GM18519 (cell line): ENCODE results near the gene OGA.

Experiments
- ATAC-seq: cut with Tn5 transposase; IDR thresholded peaks from one replicate; pipeline ENCODE4 v1.9.1; 2021; ENCODE audit warnings: mild to moderate bottlenecking, moderate library complexity; ENCODE audit not compliant: unreplicated experiment, low FRiP score

Gene OGA

DNA sequence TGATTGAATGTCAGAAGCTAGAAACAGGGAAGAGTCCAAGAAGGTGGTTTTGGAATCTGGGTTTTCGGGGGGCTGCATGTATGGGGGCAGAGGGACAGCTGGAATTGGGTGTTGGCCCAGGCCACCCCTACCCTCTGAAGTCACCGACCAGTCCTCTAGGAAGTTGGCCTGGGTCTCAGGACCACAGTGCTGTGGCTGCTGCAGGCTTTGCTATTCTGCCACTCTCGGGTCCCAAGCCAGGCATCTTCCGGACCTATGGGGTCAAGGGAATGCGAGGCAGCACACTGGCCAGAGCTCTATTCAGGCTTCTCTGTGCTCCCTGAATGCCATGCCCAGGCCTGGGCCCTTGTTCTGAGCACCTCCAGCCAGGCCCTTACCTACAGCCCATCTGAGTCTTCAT, 55.5 kb downstream of the OGA start:
- ATAC-seq = no peak

DNA sequence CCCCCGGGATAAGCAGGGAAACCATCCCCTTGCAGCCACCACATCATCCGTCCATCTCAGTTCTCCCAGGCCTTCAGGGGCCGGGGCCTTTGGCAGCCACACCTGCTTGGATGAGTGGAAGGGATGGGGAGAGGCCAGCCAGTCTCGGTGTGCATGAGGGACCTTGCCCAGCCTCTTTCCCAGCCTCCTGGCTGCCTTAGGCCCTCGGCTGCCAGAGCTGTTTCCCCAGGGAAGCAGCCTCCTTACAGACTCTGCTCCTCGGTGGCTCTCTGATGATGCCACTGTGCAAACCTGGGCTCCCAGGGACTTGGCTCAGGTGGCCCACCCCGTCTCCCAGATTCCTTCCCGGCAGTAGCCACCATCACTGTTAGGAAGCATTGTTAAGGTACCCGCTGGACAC, 57.0 kb downstream of the OGA start:
- no peak for ATAC-seq

DNA sequence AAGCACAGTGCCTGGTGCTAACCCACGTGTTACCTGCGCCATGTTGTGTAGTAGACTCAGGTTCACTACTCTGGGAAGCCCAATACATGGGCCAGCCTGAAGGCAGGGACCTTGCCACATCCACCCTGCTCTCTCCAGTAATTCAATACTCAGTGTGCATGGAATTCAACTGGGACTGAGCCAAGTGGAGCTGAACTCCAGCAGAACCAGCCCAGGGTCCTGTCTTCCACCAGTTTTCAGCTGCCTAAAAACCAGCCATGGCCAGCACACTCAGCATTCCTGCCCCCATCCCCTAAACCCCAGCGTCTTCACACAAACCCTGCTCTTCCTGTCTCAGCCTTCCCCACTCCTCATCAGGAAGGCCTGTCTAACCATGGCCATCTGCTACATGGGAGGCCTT, 57.7 kb downstream of the OGA start:
- ATAC-seq = no peak

DNA sequence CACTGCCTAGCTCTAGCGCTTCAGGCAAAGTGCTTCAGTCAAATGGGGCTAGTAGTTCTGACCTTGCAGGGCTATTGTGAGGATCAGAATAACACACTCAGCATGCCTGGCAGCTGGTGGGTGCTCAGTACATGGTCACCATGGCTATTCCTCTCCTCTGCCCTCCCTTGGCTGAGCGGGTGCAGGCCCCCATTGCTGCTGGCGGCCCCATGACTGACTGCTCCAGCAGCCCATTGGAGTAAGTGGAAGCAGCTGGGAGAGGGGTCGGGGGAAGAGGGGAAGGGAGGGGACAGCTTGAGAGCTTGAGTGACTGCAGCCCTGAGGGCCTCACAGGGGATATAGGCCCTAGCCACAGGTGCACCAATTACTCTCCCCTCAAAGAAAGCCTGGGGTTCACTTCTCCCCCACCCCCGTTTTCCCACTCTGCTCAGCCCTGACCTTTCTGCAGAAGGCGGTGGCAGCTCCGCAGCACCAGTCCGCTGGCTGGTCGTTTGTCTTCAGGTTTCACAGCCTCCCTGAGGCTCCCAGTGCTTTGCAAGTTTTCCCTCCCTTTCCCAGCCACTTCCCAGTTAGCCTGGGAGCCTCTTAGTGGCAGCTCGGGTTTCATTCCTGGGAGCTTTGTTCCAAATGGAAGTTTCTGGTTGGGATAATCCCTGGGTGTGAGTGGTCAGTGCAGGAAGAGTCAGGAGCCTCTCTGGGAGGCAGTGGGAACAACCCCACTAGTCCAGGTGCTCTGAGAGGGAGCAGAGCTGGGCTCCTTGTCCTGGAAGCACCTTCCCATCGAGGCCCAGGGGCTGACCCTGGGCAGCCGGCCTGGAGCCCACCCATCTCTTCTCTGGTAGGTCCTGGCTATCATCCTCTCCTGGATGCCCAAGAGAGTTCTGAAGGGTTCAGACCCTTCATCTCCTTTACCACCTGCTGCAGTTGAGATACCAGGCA, 58.7 kb downstream of the OGA start:
- no peak for ATAC-seq

DNA sequence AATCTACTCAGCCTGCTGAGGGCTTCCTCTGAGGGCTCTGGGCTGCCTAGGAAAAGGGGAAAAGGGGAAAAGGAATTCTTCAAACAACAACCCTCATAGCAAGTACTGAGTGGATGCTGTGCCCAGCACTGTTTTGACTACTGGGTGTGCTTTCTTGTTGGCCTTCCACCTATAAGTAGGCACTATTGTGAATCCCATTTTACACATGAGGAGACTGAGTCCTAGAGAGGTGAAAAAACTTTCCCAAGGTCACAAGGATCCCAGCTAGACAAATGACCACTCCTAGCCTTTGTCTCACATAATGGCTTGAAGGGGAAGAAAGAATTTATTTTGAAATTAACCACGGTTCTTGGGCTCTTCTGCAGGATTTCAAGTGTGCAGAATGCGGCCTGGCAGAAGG, 59.4 kb downstream of the OGA start:
- ATAC-seq = no peak

DNA sequence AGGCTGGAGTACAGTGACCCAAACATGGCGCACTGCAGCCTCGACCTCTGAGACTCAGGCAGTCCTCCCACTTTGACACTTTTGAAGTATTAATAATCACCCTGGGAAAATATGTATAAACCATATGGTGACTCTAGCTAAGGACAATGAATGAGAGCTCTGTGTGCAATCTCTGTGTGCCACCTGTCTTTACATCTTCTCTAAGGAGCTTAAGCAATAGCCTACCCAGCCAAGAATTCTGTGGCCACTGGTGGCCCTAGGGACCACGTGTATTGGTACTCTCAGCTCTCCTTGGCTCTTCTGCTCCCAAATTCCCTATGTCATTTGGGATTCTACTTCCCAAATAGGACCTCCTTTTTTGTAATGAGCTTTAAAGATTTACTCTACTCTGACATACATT, 66.0 kb downstream of the OGA start:
- no peak for ATAC-seq

DNA sequence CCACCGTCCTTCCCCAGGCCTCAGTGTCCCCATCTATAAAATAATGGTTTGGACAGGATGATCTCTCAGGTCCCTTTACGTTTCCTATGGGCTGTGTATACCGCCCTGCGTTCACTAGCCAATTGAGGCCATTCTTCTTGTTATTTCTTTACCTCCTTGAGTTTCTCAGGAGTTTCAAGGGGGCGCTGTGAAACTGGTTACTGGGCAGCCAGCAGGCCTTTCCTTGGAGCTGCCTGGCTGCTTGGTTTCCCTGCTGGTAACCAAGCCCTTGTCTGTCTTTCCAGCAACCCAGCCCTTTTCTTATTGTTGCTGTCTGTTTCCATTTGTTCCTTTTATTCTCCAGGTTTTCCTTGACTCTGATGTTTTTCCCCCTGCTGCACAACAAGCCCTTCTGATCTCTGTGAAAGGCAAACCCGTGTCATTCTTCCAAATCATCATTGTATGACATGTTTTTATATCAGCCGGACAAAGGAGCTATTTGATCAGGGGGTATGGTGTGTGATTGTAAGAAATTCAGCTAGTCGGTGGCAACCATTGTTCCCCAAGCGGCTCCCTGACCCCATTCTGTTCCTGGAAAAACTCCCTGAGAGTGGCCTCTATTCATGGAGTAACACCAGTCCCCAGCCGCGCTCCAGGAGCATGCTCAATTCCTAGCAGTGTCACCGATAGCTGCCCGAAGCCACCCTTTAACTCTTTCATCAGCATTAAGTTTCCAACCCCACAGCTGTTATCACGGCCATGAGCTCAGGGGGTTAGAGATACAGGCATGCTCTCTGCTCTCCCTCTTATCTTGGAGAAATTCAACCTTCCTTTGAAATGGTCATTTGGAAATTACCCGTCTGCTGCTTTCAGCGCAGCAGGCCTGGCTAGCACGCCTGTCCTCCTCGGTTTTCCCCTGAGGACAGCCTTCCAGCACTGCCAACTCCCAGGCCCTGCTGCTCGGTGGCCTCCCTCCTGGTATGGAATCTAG, 68.9 kb downstream of the OGA start:
- ATAC-seq = no peak

DNA sequence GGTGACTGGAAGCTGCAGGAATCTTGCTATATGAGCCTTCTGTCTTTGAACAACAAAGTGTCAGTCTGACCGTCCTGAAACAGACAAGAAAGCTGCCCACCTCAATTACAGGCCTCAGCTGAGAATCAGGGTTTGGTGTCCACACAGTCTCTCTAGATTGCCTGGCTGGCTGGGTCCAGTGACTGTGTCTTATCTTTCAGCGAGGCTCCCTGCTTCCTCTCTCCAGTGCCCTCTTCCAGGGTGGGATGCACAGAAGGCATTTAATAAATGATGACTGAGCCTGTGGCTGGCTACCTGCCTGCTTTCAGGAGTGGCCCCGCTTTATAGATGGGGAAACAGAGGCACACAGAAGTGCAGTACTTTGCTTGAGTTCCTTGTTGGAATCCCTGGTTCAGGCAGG, 69.7 kb downstream of the OGA start:
- no peak for ATAC-seq

DNA sequence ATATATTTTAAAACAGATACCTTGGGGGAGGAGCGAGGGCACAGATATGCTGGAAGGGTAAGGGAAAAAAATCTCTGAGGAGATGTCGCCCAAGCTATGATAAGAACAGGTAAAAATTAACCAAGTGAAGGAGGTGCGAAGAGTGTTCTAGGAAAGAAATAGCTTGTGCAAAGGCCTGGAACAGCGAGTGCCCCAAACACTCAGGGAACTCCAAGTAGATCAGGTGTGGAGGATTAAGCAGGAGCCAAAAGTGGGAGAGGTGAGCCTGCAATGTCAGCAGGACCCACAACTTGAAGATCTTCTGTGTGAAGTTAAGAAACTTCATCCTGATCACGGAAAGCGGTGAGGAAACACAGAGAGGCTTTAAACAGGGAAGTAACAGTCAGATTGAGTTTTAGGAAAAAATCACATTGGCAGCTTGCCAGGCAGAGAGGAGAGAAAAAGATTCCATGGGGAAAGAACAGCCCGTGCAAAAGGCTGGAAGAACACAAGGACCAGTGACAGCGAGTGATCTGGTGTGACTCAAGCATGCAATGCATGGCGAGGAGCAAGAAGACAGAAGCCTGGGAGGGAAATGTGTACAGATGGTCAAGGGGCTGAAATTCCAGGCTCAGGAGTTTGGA, 73.1 kb downstream of the OGA start:
- ATAC-seq = no peak

DNA sequence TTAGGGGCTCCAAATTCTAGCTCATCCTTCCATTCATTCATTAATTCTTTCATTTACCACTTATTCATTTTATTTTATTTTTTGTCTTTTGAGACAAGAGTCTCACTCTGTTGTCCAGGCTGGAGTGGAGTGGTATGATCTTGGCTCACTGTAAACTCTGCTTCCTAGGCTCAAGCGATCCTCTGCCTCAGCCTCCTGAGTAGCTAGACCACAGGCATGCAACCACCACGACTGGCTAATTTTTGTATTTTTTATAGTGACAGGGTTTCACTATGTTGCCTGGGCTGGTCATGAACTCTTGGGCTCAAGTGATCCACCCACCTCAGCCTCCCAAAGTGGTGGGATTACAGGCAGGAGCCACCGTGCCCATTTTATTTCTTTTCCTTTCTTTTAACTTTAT, 74.0 kb downstream of the OGA start:
- ATAC-seq = no peak

DNA sequence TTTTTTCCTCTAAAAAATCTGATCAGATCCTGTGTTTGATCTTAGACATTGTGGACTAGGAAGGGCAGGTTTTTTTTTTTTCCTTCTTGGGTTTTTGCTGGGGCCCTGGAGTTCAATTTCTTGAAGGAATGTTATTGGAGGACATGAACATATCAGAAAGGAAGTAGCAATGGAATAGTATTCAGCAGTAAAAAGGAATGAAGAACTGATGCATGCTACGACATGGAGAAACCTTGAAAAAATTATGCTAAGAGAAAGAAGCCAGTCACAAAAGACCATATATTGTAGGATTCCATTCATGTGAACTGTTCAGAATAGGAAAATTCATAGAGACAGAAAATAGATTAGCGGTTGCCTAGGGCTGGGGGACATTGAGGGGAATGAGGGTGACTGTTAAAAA, 76.3 kb downstream of the OGA start:
- no peak for ATAC-seq

DNA sequence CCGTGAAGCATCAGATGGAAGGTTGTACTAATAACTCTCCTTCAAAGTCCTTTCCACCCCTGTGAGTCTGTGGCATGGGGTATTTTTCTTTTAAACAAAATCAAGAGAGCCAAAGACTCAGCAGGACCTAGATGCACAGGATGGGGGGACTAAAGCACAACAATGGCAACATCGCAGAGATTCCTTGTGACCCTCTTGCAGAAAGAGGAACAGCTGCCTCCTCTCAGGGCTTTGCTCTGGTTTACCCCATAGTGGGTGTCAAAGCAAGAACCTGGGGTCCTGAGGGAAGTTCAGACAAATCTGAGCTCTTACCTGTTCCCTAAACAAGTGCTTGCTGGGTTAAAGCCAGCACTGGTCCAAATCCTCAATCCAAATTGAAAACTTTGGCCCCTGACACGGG, 81.6 kb downstream of the OGA start:
- no peak for ATAC-seq
